ENCODE results near the gene HK3.

DNA sequence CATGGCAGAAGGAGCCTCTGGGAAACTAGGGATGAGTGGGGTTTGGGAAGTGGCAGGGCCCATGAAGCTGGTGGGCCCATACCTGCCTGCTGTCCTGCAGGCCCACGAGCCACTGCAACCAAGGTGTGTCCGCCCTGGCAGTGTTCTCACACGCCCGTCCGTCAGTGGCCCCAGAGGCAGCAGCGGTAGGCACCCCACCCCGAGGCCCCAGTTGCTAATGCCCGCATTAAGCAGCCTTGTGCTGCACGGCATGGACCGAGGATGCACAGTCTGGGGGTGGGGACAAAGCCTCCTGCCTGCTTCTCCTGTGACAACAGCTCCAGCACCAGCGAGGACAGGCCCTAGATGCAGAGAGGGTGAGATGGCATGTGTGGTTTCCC, 41.3 kb downstream of the HK3 start:
- TF ChIP-seq HMGA2 (CRISPR knock-in tag; IDR thresholded peaks at IDR 0.05) = no peak
- TF ChIP-seq, protein P1, sequence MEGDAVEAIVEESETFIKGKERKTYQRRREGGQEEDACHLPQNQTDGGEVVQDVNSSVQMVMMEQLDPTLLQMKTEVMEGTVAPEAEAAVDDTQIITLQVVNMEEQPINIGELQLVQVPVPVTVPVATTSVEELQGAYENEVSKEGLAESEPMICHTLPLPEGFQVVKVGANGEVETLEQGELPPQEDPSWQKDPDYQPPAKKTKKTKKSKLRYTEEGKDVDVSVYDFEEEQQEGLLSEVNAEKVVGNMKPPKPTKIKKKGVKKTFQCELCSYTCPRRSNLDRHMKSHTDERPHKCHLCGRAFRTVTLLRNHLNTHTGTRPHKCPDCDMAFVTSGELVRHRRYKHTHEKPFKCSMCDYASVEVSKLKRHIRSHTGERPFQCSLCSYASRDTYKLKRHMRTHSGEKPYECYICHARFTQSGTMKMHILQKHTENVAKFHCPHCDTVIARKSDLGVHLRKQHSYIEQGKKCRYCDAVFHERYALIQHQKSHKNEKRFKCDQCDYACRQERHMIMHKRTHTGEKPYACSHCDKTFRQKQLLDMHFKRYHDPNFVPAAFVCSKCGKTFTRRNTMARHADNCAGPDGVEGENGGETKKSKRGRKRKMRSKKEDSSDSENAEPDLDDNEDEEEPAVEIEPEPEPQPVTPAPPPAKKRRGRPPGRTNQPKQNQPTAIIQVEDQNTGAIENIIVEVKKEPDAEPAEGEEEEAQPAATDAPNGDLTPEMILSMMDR (IDR thresholded peaks at IDR 0.05) = no peak

Data from WTC11 (cell line).